ENCODE data around the gene SOX4.

DNA sequence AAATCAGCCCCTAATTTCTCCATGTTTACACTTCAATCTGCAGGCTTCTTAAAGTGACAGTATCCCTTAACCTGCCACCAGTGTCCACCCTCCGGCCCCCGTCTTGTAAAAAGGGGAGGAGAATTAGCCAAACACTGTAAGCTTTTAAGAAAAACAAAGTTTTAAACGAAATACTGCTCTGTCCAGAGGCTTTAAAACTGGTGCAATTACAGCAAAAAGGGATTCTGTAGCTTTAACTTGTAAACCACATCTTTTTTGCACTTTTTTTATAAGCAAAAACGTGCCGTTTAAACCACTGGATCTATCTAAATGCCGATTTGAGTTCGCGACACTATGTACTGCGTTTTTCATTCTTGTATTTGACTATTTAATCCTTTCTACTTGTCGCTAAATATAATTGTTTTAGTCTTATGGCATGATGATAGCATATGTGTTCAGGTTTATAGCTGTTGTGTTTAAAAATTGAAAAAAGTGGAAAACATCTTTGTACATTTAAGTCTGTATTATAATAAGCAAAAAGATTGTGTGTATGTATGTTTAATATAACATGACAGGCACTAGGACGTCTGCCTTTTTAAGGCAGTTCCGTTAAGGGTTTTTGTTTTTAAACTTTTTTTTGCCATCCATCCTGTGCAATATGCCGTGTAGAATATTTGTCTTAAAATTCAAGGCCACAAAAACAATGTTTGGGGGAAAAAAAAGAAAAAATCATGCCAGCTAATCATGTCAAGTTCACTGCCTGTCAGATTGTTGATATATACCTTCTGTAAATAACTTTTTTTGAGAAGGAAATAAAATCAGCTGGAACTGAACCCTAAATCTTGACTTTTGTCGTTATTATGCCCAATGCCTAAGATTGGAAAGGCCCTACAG is 4.5 kb downstream of the SOX4 start:
- no peak for TF ChIP-seq ZNF146 (tag by site-specific recombination; IDR thresholded peaks at IDR 0.05)
- TF ChIP-seq, protein P1, sequence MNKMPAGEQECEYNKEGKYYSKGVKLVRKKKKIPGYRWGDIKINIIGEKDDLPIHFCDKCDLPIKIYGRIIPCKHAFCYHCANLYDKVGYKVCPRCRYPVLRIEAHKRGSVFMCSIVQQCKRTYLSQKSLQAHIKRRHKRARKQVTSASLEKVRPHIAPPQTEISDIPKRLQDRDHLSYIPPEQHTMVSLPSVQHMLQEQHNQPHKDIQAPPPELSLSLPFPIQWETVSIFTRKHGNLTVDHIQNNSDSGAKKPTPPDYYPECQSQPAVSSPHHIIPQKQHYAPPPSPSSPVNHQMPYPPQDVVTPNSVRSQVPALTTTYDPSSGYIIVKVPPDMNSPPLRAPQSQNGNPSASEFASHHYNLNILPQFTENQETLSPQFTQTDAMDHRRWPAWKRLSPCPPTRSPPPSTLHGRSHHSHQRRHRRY (tag by site-specific recombination; IDR thresholded peaks at IDR 0.05), result no peak
- TF ChIP-seq, protein P2, sequence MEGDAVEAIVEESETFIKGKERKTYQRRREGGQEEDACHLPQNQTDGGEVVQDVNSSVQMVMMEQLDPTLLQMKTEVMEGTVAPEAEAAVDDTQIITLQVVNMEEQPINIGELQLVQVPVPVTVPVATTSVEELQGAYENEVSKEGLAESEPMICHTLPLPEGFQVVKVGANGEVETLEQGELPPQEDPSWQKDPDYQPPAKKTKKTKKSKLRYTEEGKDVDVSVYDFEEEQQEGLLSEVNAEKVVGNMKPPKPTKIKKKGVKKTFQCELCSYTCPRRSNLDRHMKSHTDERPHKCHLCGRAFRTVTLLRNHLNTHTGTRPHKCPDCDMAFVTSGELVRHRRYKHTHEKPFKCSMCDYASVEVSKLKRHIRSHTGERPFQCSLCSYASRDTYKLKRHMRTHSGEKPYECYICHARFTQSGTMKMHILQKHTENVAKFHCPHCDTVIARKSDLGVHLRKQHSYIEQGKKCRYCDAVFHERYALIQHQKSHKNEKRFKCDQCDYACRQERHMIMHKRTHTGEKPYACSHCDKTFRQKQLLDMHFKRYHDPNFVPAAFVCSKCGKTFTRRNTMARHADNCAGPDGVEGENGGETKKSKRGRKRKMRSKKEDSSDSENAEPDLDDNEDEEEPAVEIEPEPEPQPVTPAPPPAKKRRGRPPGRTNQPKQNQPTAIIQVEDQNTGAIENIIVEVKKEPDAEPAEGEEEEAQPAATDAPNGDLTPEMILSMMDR (tag by site-specific recombination; IDR thresholded peaks at IDR 0.05), result no peak
- TF ChIP-seq ZNF837 (tag by site-specific recombination; IDR thresholded peaks at IDR 0.05), result no peak
